ENCODE data around the gene SFTPB. TPM values are rescaled to one million over a fixed set of nuclear protein-coding genes. Genes with fewer than 3 reads are reported as not detected.
"Not testable (repeated sequence)": the region's sequence is repeated elsewhere in the genome, so short reads cannot be mapped to it uniquely, and the experiment has no call there.

The SFTPB gene
- total RNA-seq, 1 experiment from 2014 or later: not detected

DNA sequence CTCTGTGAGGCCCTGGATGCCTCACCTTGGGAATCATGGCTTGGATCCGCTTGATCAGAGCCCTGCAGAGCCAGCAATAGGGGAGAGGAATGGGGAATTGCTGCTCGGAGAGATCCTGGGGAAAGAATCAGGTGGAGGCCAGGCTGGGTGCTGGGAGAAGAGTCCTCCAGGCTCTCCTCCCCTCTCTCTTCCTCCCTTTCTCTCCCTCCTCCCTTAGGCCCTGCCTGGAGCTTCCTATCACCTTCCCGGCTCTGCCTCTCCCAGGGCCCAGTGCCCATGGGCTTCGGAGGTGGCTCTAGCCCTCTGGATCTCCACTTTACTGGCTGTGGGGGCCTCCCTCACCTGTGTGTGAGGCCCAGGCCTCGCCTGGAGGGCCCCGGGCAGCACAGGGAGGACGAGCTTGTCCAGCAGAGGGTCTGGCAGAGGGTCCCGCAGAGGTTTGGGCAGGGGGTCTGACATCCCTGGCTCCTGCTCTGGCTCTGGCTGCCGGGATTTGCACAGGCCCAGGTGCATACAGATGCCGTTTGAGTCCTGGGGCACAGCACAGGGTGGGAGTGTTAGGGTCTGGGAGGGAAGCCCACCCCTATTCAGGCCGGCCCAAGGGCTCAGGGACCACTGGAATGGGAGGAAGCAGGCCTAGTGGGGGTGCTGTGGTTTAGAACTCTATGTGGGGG is 2.6 kb downstream of the SFTPB start:
- no peak for DNase-seq (ENCODE audit: low read depth)

GRCh38 chr2:85663594-85664565 is 4.1 kb downstream of the SFTPB start:
- DNase-seq (ENCODE audit: low read depth): no peak
- in situ Hi-C loops (cut with HindIII; ENCODE audit: low pct_unique_long_range_greater_than_20kb, low sequenced_read_pairs): no loop called here

More for the DNA sequence above, 2.6 kb downstream of the SFTPB start:
- in situ Hi-C loops (cut with HindIII; ENCODE audit: low pct_unique_long_range_greater_than_20kb, low sequenced_read_pairs): no loop called here

DNA sequence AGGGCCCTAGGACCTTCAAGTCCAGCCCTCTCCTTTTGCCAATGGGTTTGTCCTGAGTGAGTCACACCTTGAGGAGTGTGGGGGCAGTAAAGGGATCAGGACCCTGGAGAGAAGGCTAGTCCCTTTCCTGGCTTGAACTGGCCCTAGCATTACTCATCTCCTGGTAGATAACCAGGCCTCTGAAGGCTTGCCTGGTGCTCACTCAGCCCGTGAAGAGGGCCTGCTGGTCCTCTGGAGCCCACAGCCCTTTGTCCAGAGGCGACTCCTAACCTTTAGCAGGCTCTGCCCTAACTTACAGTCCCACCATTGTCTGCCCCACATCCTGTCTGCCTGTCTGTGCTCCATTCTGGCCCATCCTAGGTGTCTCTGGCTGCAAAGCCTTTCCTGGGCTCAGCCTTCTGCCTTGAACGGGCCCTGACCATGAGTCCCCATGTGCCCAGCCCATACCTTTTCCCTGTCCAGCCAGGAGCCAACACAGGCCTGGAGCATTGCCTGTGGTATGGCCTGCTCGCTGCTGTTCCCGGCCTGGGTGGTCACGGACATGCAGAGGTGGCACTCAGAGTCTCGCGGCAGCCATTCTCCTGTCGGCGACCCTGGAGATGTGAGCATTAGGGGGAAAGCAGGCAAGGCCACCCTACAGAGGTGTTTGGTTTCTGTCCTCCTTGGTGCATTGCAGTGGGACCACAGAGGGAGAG is 5.0 kb downstream of the SFTPB start:
- in situ Hi-C loops (cut with HindIII; ENCODE audit: low pct_unique_long_range_greater_than_20kb, low sequenced_read_pairs): no loop called here
- DNase-seq (ENCODE audit: low read depth): peak; percentile 62

- DNase-seq (ENCODE audit: low read depth): no peak
- in situ Hi-C loops (cut with HindIII; ENCODE audit: low pct_unique_long_range_greater_than_20kb, low sequenced_read_pairs): no loop called here
Measured at GRCh38 chr2:85661139-85661858, 6.7 kb downstream of the SFTPB start.

GRCh38 chr2:85660725-85661124 is 7.3 kb downstream of the SFTPB start:
- in situ Hi-C loops (cut with HindIII; ENCODE audit: low pct_unique_long_range_greater_than_20kb, low sequenced_read_pairs): no loop called here
- no peak for DNase-seq (ENCODE audit: low read depth)

GRCh38 chr2:85660301-85660700 is 7.7 kb downstream of the SFTPB start:
- DNase-seq (ENCODE audit: low read depth); in situ Hi-C loops (cut with HindIII; ENCODE audit: low pct_unique_long_range_greater_than_20kb, low sequenced_read_pairs): not testable (repeated sequence)

GRCh38 chr2:85659324-85659981 is 8.5 kb downstream of the SFTPB start:
- no peak for DNase-seq (ENCODE audit: low read depth)
- in situ Hi-C loops (cut with HindIII; ENCODE audit: low pct_unique_long_range_greater_than_20kb, low sequenced_read_pairs): no loop called here

DNA sequence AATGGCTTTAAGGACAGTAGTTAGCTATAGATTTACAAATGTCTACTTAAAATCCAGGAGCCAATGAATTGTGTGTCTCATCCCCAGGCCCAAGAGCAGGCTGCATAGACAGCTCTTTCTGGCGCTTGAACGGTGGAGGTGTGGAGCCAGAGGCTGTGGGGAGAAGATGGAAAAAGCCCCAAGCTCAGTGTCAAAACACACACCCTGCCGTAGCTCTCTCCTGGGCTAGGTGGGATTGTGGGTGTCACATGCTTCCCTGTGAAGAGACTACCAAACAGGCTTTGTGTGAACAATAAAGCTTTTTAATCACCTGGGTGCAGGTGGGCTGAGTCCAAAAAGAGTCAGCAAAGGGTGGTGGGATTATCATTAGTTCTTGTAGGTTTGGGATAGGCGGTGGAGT is 10.6 kb downstream of the SFTPB start:
- DNase-seq (ENCODE audit: low read depth); in situ Hi-C loops (cut with HindIII; ENCODE audit: low pct_unique_long_range_greater_than_20kb, low sequenced_read_pairs): not testable (repeated sequence)

DNA sequence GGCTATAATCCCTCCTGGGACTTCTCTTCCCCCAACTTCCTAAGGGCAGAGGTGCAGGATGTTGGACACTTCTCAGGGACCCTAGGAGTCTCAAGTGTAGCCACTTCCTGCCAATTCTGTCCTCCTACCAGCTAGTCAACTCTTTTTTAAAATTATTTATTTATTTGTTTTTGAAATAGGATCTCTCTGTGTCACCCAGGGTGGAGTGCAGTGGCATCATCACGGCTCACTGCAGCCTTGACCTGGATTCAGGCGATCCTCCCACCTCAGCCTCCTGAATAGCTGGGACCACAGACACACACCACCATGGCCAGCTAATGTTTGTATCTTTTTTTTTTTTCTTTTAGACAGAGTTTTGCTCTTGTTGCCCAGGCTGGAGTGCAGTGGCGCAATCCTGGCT is 11.5 kb downstream of the SFTPB start:
- no peak for DNase-seq (ENCODE audit: low read depth)
- in situ Hi-C loops (cut with HindIII; ENCODE audit: low pct_unique_long_range_greater_than_20kb, low sequenced_read_pairs): no loop called here

- peak; percentile 35 for DNase-seq (ENCODE audit: low read depth)
- in situ Hi-C loops (cut with HindIII; ENCODE audit: low pct_unique_long_range_greater_than_20kb, low sequenced_read_pairs): no loop called here
Measured at GRCh38 chr2:85655961-85656417, 12.0 kb downstream of the SFTPB start.

DNA sequence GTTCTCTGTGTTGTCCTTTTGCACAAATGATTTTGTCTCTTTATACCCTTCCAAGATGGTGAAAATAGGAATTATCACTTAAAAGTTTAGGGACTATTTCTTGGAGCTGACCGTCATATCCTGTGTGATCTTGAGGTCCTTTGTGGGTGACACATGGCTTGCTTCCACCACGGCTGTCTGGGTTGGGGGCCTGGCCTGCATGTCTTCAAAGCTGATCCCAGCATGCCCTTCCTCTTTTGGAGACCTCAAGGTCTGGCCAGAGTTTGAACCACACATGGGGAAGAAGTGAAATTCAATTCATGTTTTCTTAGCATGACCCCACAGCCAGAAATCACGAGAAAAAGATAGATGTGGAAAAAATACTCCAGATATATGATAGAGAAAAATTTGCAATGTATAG is 14.0 kb downstream of the SFTPB start:
- in situ Hi-C loops (cut with HindIII; ENCODE audit: low pct_unique_long_range_greater_than_20kb, low sequenced_read_pairs): no loop called here
- DNase-seq (ENCODE audit: low read depth): no peak

GRCh38 chr2:85652056-85652455 is 15.9 kb downstream of the SFTPB start:
- DNase-seq (ENCODE audit: low read depth): no peak
- in situ Hi-C loops (cut with HindIII; ENCODE audit: low pct_unique_long_range_greater_than_20kb, low sequenced_read_pairs): no loop called here

GRCh38 chr2:85651097-85651496 is 16.9 kb downstream of the SFTPB start:
- in situ Hi-C loops (cut with HindIII; ENCODE audit: low pct_unique_long_range_greater_than_20kb, low sequenced_read_pairs): no loop called here
- no peak for DNase-seq (ENCODE audit: low read depth)

DNA sequence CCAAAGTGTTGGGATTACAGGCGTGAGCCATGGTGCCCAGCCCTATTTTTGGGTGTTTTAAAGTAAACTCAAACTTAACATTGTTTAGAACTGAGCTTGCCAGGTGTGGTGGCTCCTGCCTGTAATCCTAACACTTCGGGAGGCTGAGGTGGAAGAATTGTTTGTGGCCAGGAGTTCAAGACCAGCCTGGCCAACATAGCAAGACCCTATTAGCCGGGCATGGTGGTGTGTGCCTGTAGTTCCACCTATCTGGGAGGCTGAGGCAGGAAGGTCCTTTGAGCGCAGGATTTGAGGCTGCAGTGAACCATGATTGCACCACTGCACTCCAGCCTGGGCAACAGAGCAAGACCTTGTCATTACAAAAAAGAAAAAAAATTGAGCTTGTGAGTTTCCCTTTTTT is 17.5 kb downstream of the SFTPB start:
- DNase-seq (ENCODE audit: low read depth): no peak
- in situ Hi-C loops (cut with HindIII; ENCODE audit: low pct_unique_long_range_greater_than_20kb, low sequenced_read_pairs): no loop called here

DNA sequence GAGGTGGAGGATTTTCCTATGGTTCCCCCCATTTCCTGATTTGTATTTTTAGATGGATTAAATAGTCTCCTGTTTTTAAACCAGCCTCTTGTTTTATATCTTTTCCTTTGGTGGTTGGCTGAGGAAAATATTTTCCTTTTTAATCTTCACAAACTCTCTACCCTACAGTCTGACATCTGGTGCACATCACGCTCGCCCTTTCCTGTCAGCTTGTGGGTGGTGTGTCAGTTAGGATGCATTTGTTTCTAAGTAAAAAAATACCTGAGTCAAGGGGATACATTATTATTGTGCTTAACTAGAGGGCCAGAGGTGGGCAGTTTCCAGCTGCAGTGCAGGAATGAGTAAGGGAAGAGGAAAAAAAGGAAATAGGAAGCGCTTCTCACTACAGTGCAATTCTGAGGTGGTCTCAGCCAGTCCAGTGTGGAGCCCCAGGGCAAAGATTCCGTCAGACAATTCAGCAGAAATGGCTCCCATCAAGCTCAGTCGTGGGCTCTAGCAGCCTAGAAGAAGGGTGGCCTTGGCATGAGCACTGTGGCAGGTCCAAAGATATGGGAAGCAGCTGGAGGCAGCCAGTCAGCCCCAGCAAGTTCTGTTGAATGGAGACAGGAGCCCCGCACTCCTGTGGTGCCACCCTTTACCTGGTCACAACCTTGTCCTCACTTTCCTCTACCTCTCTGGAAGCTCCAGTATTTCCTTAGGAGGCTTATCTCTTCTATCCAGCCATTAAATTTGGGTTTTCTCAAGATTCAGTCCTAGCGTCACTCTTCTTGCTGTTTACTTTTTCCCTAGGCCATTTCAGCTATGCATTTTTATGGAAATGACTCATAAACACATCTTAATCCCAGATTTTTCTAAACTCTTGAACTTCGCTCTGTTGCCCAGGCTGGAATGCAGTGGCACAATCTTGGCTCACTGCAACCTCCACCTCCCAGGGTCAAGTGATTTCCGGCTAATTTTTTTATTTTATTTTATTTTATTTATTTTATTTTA is 18.5 kb downstream of the SFTPB start:
- in situ Hi-C loops (cut with HindIII; ENCODE audit: low pct_unique_long_range_greater_than_20kb, low sequenced_read_pairs): no loop called here
- no peak for DNase-seq (ENCODE audit: low read depth)

- in situ Hi-C loops (cut with HindIII; ENCODE audit: low pct_unique_long_range_greater_than_20kb, low sequenced_read_pairs): no loop called here
- DNase-seq (ENCODE audit: low read depth): no peak
Measured at GRCh38 chr2:85648619-85649018, 19.4 kb downstream of the SFTPB start.

Data from Caki2 (cell line).